H1 (cell line): Measurements from ENCODE around the gene ALLC. TPM values are rescaled to one million over a fixed set of nuclear protein-coding genes. Genes with fewer than 3 reads are reported as not detected.

Source experiments
- CHD2 ChIP-seq: IDR thresholded peaks from 2 replicates; pipeline ENCODE4 v1.6.1; 2012; ENCODE audit warnings: low read length, improper control_type of control experiment
- MAX ChIP-seq: IDR thresholded peaks from 2 replicates; pipeline ENCODE4 v1.6.1; 2012; ENCODE audit warnings: inconsistent platforms
- PHF8 ChIP-seq: fragments of 200-600 bp; sonication (generic); conservative IDR thresholded peaks from 2 replicates; pipeline ENCODE4 v1.7.1; 2012; ENCODE audit warnings: low read depth, mild to moderate bottlenecking, inconsistent platforms, low read length, moderate library complexity
- RNF2 ChIP-seq: fragments of 200-900, 300-1000 bp; sonication (generic); IDR thresholded peaks from 2 replicates; pipeline ENCODE4 v1.7.1; 2016; ENCODE audit warnings: borderline replicate concordance, low read depth, mild to moderate bottlenecking, antibody characterized with exemption, low read length; ENCODE audit not compliant: poor library complexity, severe bottlenecking; ENCODE audit errors: missing control alignments
- SAP30 ChIP-seq: fragments of 300-600 bp; sonication (generic); IDR thresholded peaks from 2 replicates; pipeline ENCODE4 v1.7.1; 2012; ENCODE audit warnings: low read length, moderate library complexity, mild to moderate bottlenecking, inconsistent platforms; ENCODE audit not compliant: insufficient read depth, insufficient replicate concordance
- SRF ChIP-seq: IDR thresholded peaks from 2 replicates; pipeline ENCODE4 v1.6.1; 2011; ENCODE audit warnings: mild to moderate bottlenecking, low read depth, low read length, moderate library complexity
- TAF1 ChIP-seq: IDR thresholded peaks from 2 replicates; pipeline ENCODE4 v1.6.1; 2011; ENCODE audit warnings: mild to moderate bottlenecking, low read depth, low read length
- polyA plus RNA-seq, 7 experiments: library from polyadenylated mRNA; depleted of rRNA in 3 of 7; stranded (reverse) in 5 of 7; unstranded in 2 of 7; fragments of >200 nt in 5 of 7; fragments of 200-250 nt in 2 of 7; gene quantifications; 1 replicate in 5 of 7; 2 replicates in 1 of 7; 4 replicates in 1 of 7; pipeline versions ENCODE4 v1.2.1 to v1.2.3, GENCODE V29; 2011 to 2013; ENCODE audit warnings: missing spikeins in 2 of 7, mixed read lengths in 2 of 7
- total RNA-seq: library from RNA; stranded (reverse); fragmentation: NEBNext Ultra II Directional; extraction: Animal tissue kit (Norgen Biotek cat#: 25700); gene quantifications from 2 replicates; pipeline ENCODE4 v1.2.1, GENCODE V29; 2021
- TF ChIP-seq, protein P1 (sequence below): fragments of 300-600 bp; sonication (generic); IDR thresholded peaks from 2 replicates; pipeline ENCODE4 v1.7.1; 2012; ENCODE audit warnings: low read length, moderate library complexity, mild to moderate bottlenecking, inconsistent platforms; ENCODE audit not compliant: insufficient replicate concordance

The ALLC gene
- total and polyA plus RNA-seq, 2 of the 8 experiments (the other 6 are each of a cell fraction or from before 2014, with no cell fraction given): not detected

GRCh38 chr2:3651691-3652648, 6.0 kb upstream of the ALLC start (continued):
- TF ChIP-seq, protein P1, sequence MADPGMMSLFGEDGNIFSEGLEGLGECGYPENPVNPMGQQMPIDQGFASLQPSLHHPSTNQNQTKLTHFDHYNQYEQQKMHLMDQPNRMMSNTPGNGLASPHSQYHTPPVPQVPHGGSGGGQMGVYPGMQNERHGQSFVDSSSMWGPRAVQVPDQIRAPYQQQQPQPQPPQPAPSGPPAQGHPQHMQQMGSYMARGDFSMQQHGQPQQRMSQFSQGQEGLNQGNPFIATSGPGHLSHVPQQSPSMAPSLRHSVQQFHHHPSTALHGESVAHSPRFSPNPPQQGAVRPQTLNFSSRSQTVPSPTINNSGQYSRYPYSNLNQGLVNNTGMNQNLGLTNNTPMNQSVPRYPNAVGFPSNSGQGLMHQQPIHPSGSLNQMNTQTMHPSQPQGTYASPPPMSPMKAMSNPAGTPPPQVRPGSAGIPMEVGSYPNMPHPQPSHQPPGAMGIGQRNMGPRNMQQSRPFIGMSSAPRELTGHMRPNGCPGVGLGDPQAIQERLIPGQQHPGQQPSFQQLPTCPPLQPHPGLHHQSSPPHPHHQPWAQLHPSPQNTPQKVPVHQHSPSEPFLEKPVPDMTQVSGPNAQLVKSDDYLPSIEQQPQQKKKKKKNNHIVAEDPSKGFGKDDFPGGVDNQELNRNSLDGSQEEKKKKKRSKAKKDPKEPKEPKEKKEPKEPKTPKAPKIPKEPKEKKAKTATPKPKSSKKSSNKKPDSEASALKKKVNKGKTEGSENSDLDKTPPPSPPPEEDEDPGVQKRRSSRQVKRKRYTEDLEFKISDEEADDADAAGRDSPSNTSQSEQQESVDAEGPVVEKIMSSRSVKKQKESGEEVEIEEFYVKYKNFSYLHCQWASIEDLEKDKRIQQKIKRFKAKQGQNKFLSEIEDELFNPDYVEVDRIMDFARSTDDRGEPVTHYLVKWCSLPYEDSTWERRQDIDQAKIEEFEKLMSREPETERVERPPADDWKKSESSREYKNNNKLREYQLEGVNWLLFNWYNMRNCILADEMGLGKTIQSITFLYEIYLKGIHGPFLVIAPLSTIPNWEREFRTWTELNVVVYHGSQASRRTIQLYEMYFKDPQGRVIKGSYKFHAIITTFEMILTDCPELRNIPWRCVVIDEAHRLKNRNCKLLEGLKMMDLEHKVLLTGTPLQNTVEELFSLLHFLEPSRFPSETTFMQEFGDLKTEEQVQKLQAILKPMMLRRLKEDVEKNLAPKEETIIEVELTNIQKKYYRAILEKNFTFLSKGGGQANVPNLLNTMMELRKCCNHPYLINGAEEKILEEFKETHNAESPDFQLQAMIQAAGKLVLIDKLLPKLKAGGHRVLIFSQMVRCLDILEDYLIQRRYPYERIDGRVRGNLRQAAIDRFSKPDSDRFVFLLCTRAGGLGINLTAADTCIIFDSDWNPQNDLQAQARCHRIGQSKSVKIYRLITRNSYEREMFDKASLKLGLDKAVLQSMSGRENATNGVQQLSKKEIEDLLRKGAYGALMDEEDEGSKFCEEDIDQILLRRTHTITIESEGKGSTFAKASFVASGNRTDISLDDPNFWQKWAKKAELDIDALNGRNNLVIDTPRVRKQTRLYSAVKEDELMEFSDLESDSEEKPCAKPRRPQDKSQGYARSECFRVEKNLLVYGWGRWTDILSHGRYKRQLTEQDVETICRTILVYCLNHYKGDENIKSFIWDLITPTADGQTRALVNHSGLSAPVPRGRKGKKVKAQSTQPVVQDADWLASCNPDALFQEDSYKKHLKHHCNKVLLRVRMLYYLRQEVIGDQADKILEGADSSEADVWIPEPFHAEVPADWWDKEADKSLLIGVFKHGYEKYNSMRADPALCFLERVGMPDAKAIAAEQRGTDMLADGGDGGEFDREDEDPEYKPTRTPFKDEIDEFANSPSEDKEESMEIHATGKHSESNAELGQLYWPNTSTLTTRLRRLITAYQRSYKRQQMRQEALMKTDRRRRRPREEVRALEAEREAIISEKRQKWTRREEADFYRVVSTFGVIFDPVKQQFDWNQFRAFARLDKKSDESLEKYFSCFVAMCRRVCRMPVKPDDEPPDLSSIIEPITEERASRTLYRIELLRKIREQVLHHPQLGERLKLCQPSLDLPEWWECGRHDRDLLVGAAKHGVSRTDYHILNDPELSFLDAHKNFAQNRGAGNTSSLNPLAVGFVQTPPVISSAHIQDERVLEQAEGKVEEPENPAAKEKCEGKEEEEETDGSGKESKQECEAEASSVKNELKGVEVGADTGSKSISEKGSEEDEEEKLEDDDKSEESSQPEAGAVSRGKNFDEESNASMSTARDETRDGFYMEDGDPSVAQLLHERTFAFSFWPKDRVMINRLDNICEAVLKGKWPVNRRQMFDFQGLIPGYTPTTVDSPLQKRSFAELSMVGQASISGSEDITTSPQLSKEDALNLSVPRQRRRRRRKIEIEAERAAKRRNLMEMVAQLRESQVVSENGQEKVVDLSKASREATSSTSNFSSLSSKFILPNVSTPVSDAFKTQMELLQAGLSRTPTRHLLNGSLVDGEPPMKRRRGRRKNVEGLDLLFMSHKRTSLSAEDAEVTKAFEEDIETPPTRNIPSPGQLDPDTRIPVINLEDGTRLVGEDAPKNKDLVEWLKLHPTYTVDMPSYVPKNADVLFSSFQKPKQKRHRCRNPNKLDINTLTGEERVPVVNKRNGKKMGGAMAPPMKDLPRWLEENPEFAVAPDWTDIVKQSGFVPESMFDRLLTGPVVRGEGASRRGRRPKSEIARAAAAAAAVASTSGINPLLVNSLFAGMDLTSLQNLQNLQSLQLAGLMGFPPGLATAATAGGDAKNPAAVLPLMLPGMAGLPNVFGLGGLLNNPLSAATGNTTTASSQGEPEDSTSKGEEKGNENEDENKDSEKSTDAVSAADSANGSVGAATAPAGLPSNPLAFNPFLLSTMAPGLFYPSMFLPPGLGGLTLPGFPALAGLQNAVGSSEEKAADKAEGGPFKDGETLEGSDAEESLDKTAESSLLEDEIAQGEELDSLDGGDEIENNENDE: no peak
- TF ChIP-seq RNF2: no peak
- no peak for TF ChIP-seq SRF
- TF ChIP-seq MAX: peak; percentile 72
- TF ChIP-seq SAP30: peak; percentile 66
- peak; percentile 74 for TF ChIP-seq CHD2
- peak; percentile 65; the same call in 1 of the 2 replicates for TF ChIP-seq TAF1
- TF ChIP-seq PHF8: peak; percentile 62
